Measurements from ENCODE around the gene LRRC32.

- TF ChIP-seq SRF (CRISPR knock-in tag; IDR thresholded peaks at IDR 0.05): no peak
- no peak for TF ChIP-seq ESRRA (IDR thresholded peaks at IDR 0.05; ENCODE audit: borderline replicate concordance, low read depth)
- 0 out of 2 replicates have a peak, but pooled peaks have one; percentile 55 for TF ChIP-seq ZNF609 (CRISPR knock-in tag; IDR thresholded peaks at IDR 0.05; ENCODE audit: borderline replicate concordance)
- no peak for TF ChIP-seq MECOM (CRISPR knock-in tag; IDR thresholded peaks at IDR 0.05)
- no peak for TF ChIP-seq ELF1 (tag; IDR thresholded peaks at IDR 0.05)
- TF ChIP-seq MYC (IDR thresholded peaks at IDR 0.05; ENCODE audit: low read depth, low read length): no peak
- no peak for TF ChIP-seq MYC (CRISPR knock-in tag; IDR thresholded peaks at IDR 0.05; ENCODE audit: borderline replicate concordance, low read depth)
- no peak for TF ChIP-seq SIRT6 (IDR thresholded peaks at IDR 0.05; ENCODE audit: low read depth, low read length)
- TF ChIP-seq GATAD2B (IDR thresholded peaks at IDR 0.05; ENCODE audit: borderline replicate concordance): no peak
Observed at GRCh38 chr11:76698321-76699043, 27.9 kb upstream of the LRRC32 start.
